KG1 (cell line): ENCODE results near the gene BAD.
A peak's percentile ranks its signal among the peaks of the same experiment; 100 is the strongest.
"Not testable (repeated sequence)": the region's sequence is repeated elsewhere in the genome, so short reads cannot be mapped to it uniquely, and the experiment has no call there.

Experiments used
- DNase-seq: peaks from one replicate; lab custom pipeline; 2025; lab: John Stamatoyannopoulos, UW

BAD gene

DNA sequence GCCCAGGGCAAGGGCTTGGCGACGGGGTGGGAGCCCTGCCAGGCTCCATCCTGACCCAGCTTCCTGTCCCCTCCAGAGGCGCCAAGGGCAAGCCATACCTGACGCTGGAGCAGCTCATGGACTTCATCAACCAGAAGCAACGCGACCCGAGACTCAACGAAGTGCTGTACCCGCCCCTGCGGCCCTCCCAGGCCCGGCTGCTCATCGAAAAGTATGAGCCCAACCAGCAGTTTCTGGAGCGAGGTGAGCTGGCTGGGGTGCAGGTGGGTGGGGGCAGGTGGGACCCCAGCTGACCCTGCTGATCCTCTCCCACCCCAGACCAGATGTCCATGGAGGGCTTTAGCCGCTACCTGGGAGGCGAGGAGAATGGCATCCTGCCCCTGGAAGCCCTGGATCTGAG is 28.2 kb downstream of the BAD start:
- DNase-seq: no peak

DNA sequence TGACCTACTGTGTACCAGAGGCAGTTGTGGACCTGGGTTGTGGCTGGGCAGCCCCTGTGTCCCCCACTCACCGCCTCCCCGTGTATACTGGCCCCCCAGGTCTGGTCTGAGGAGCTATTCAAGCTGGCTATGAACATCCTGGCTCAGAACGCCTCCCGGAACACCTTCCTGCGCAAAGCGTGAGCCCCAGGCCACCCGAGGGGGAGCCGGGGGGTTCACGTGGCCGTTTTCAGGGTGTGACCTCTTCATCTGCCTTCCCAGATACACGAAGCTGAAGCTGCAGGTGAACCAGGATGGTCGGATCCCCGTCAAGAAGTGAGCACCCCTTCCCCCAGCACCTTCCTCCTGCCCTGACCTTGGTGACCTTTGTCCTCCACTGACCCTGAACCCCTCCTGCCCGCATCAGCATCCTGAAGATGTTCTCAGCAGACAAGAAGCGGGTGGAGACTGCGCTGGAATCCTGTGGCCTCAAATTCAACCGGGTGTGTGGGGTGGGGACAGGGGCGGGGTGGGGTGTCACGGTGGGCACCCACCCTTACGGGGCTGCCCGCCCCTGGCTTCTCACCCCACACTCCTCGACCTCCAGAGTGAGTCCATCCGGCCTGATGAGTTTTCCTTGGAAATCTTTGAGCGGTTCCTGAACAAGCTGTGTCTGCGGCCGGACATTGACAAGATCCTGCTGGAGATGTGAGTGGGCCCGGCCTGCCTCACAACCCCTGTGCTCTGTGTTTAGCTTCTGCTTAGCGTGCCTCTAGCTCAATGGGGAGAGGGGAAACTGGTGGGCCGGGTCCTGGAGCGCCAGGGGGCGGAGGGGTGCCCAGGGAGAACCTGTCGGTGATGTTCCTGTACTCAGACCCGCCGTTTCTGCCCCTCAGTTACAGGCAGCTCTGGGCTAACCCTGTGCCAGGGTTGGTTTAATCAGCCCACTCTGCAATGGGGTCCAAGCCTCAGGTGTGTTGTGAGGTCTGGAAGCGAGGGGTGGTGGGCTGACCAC is 29.0 kb downstream of the BAD start:
- DNase-seq: no peak

DNA sequence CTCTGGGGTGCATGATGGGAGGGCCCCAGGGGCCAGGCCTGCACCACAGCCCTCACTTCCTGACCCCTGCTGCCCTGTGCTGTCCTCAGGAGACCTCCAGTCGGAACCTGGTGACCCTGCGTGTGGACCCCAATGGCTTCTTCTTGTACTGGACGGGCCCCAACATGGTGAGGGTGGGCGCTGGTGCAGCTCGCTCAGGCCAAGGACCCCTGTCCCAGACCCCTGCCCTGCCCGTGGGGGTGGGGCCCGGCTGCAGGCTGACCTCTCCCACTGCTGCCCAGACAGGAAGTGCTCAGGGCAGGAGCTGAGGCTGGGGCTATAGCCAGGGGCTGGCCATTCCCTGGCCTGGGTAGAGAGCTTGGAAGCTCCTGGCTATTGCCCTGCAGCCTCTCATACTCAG is 30.1 kb downstream of the BAD start:
- no peak for DNase-seq

- no peak for DNase-seq
Observed at GRCh38 chr11:64253481-64253880, 31.0 kb downstream of the BAD start.

- DNase-seq: no peak
Observed at GRCh38 chr11:64253043-64253442, 31.4 kb downstream of the BAD start.

DNA sequence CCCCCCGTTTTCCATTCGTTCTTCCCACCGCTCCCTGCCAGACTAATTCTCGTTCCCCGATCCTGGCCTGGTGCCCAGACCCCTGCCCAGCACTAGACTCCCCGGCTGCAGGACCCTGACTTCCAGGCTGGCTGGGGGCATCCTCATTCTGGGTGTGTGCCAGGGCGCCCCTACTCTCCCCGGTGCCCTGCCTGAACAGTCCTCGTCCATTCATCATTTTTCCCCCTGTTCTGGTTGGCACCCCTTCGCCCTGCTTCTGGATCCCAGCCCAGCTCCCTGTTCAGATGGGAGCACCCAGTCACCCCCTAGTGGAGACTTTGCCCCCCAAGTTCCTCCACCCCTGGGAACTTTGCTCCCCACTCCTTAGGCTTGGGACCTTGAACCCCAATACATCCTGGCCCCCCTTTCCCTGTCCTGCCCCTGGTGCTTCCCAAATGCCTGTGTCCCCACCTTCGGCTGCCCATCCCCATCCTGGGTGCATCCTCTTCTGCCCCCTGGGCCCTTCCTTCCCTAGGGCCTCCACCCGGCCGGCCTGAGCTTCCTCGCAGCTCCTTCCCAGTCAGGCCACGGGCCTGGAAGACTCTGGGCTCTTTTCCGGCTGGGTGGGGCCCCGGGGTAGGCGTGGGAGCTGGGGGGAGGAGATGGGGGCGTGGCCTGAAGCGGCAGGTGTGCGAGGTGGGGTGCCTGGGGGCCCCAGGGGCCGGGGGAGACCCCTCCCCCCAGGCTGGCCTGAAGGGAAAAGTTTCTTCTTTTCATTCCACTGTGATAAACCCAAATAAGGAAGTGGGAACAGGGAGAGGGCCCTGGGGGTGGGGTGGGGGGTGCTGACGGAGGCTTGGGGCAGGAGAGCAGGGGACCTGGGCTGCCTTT is 32.2 kb downstream of the BAD start:
- DNase-seq: no peak

GRCh38 chr11:64251753-64252002 is 32.8 kb downstream of the BAD start:
- no peak for DNase-seq

- peak; percentile 68 for DNase-seq
Observed at GRCh38 chr11:64251016-64251752, 33.3 kb downstream of the BAD start, which contains the start of gene PLCB3. TSS of gene PLCB3 (plus strand) at chr11:64251530. CDS start at chr11:64251650, 120 bp downstream.

GRCh38 chr11:64250415-64251015 is 34.0 kb downstream of the BAD start:
- no peak for DNase-seq

- no peak for DNase-seq
Observed at GRCh38 chr11:64249563-64250414, 34.7 kb downstream of the BAD start.

DNA sequence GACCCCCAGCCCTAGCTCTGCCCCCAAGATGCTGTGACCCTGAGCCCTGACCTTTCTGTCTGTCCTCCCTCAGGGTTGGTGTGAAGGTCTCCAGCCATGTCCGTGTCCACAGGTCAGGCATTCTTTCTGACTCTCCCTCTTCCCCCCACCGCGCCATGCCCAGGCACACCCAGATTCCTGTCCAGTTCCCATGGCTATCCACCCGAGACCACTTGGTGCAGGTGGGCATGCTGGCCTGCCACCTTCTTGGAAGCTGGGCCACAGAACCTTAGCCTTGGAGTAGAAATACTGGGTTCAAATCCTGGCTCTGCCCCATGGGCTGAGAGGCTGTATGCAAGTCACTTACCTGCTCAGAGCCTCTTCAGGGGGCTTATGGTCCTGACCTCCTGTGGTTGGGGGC is 35.4 kb downstream of the BAD start:
- DNase-seq: no peak

- DNase-seq: no peak
Observed at GRCh38 chr11:64248578-64248977, 35.9 kb downstream of the BAD start.

GRCh38 chr11:64247729-64248531 is 36.5 kb downstream of the BAD start:
- DNase-seq: no peak

DNA sequence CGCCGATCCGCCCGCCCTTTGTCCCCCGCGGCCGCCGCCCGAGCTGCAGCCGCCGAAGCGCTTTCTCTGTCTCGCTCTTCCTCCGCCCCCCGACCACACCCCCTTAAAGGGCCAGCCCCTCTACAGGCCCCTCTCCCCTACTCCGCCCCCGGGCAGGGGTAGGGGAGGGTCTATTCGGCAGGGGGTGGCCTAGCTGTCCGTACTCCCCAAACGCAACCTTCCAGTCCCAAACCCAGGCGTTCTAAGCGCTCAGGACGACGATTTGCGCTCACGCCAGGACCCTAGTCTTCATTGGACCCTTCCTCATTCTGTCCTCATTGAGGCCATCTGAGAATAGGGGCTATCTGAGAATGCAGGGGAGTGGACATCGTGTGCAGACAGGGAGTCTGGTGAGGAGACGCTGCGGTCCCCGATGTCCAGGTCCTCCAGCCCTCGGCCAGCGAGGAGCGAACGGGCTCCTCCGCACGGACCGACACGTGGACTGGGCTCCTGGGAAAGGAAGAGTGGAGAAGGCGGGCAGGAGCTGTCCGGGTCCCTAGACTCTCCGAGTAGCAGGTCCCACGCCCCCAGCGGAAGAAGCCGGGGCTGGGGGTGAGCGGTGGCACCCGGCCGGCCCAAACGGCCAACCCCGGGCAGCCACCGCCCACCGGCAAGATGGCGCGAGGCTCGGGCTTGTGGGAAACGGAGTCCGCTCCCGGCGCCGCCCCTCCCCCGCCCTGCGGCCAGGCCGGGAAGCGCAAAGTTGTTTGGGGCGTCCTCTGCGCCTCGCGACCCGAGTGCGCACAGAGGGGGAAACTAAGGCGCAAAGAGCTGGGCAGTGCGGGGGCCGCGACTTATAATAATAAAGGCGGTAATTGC is 37.4 kb downstream of the BAD start, which contains the start of gene PPP1R14B:
PPP1R14B (minus strand) TSS at position 73 of the 858 bp plus-strand sequence. CDS start 270 bp downstream, outside the sequence.
- DNase-seq: peak; percentile 73

GRCh38 chr11:64246621-64246870 is 37.9 kb downstream of the BAD start:
- DNase-seq: not testable (repeated sequence)

GRCh38 chr11:64245797-64246620 is 38.5 kb downstream of the BAD start:
- no peak for DNase-seq

GRCh38 chr11:64245401-64245796 is 39.1 kb downstream of the BAD start:
- DNase-seq: no peak

DNA sequence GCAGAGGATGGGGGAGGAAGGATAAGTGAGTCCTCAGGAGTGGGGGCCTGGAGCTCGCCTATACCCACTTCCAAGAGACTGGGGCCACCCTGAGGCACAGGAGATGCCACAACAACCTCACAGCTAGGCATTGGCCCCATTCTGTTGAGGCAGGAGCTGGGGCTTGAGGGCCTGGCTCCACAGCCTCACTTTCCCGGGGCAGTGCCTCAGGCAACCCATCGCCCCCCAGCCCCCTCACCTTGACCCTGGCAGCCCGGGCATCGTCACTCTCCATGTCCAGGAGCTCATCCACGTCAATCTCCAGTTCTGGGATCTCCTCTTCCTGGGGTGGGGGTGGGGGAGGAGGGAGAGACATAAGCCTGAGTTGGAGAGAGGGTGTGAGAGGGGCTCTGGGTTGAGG is 39.5 kb downstream of the BAD start:
- DNase-seq: no peak
